Fibroblast of skin of back (primary cell): ENCODE data around the gene SLC27A2. TPM values are rescaled to one million over a fixed set of nuclear protein-coding genes. Genes with fewer than 3 reads are reported as not detected.
"Not testable (repeated sequence)": the region's sequence is repeated elsewhere in the genome, so short reads cannot be mapped to it uniquely, and the experiment has no call there.

Source experiments
- DNase-seq: peaks from one replicate; pipeline ENCODE4 v3.0.0-alpha.2; 2013
- polyA plus RNA-seq, 2 experiments: library from polyadenylated mRNA; unstranded; fragments of 120-200 nt; gene quantifications; one replicate each; pipeline ENCODE4 v1.2.1, GENCODE V29; 2013; ENCODE audit not compliant: insufficient read length in 2 of 2

SLC27A2 gene
- not detected for polyA plus RNA-seq (2013, experiment 1 of 2; ENCODE audit: insufficient read length)
- polyA plus RNA-seq (2013, experiment 2 of 2; ENCODE audit: insufficient read length), result not detected

GRCh38 chr15:50181969-50182218 lies at the start of gene SLC27A2:
Gene SLC27A2, plus strand, starts transcription at chr15:50182196. Its CDS starts 232 bp downstream, at chr15:50182428.
- no peak for DNase-seq

- DNase-seq, result not testable (repeated sequence)
Observed at GRCh38 chr15:50132251-50132984, 49.6 kb upstream of the SLC27A2 start.

GRCh38 chr15:50134524-50135024 lies 47.4 kb upstream of the SLC27A2 start:
- peak; percentile 84 for DNase-seq

GRCh38 chr15:50135031-50135551 lies 46.9 kb upstream of the SLC27A2 start:
- no peak for DNase-seq

GRCh38 chr15:50137330-50137761 lies 44.6 kb upstream of the SLC27A2 start:
- DNase-seq, result peak; percentile 74

- no peak for DNase-seq
Observed at GRCh38 chr15:50137893-50138292, 44.1 kb upstream of the SLC27A2 start.

- no peak for DNase-seq
Observed at GRCh38 chr15:50138391-50138790, 43.6 kb upstream of the SLC27A2 start.

- no peak for DNase-seq
Observed at GRCh38 chr15:50140098-50140497, 41.9 kb upstream of the SLC27A2 start.

- DNase-seq, result no peak
Observed at GRCh38 chr15:50140983-50141382, 41.0 kb upstream of the SLC27A2 start.

- no peak for DNase-seq
Observed at GRCh38 chr15:50141856-50142255, 40.1 kb upstream of the SLC27A2 start.

- DNase-seq, result no peak
Observed at GRCh38 chr15:50143255-50143860, 38.6 kb upstream of the SLC27A2 start.

- DNase-seq, result no peak
Observed at GRCh38 chr15:50144341-50145120, 37.5 kb upstream of the SLC27A2 start.

- peak; percentile 85 for DNase-seq
Observed at GRCh38 chr15:50145451-50145872, 36.5 kb upstream of the SLC27A2 start.

- no peak for DNase-seq
Observed at GRCh38 chr15:50146632-50147031, 35.4 kb upstream of the SLC27A2 start.

- peak; percentile 53 for DNase-seq
Observed at GRCh38 chr15:50148362-50148963, 33.5 kb upstream of the SLC27A2 start.

- no peak for DNase-seq
Observed at GRCh38 chr15:50149090-50149489, 32.9 kb upstream of the SLC27A2 start.

- DNase-seq, result no peak
Observed at GRCh38 chr15:50150349-50150748, 31.6 kb upstream of the SLC27A2 start.

GRCh38 chr15:50150851-50151250 lies 31.1 kb upstream of the SLC27A2 start:
- no peak for DNase-seq

- no peak for DNase-seq
Observed at GRCh38 chr15:50151476-50151875, 30.5 kb upstream of the SLC27A2 start.

GRCh38 chr15:50158236-50158635 lies 23.8 kb upstream of the SLC27A2 start:
- not testable (repeated sequence) for DNase-seq

GRCh38 chr15:50162969-50163718 lies 18.9 kb upstream of the SLC27A2 start:
- no peak for DNase-seq
